HEK293 (cell line): Measurements from ENCODE around the gene AFF3.

ENCODE experiments used
- CTCF ChIA-PET: fragments of 350-600 bp; formaldehyde crosslinking; extraction: SDS; loops from one replicate; lab custom pipeline; 2021; ENCODE audit warnings: antibody characterized with exemption; lab: Yijun Ruan, JAX
- POLR2A ChIA-PET: fragments of 300-600 bp; formaldehyde crosslinking; extraction: SDS; loops from one replicate; lab custom pipeline; 2020; ENCODE audit warnings: antibody characterized with exemption, inconsistent platforms; lab: Yijun Ruan, JAX
- H3K27ac ChIP-seq: fragments of 200-500 bp; sonication (Bioruptor generic); 2 replicates; pipeline ENCODE4 v1.5.1; 2014; ENCODE audit warnings: low read depth, low read length, control low read depth, inconsistent platforms; ENCODE audit errors: extremely low read depth
- H3K36me3 ChIP-seq, 2 experiments: fragments of 200-500 bp in 1 of 2; sonication (Bioruptor generic) in 1 of 2; 1 replicate in 1 of 2; 2 replicates in 1 of 2; pipeline ENCODE4 v1.5.1; 2014 to 2017; ENCODE audit warnings: inconsistent platforms in 2 of 2, low read length in 2 of 2; ENCODE audit not compliant: control insufficient read depth in 2 of 2, insufficient read depth in 1 of 2
- H3K4me1 ChIP-seq: fragments of 200-500 bp; sonication (Bioruptor generic); 2 replicates; pipeline ENCODE4 v1.5.1; 2014; ENCODE audit warnings: mild to moderate bottlenecking, low read length, inconsistent platforms; ENCODE audit not compliant: control insufficient read depth, insufficient read depth
- H3K4me3 ChIP-seq: 2 replicates; pipeline ENCODE4 v1.5.1; 2011; ENCODE audit warnings: low read depth, mild to moderate bottlenecking, control low read depth, low read length, moderate library complexity
- H3K9me3 ChIP-seq: fragments of 200-500 bp; sonication (Bioruptor generic); 2 replicates; pipeline ENCODE4 v1.5.1; 2014; ENCODE audit warnings: low read depth, low read length, inconsistent platforms; ENCODE audit not compliant: control insufficient read depth, insufficient read depth
- MZF1 ChIP-seq: fragments of 450-650 bp; formaldehyde crosslinking; IDR thresholded peaks from 2 replicates; pipeline ENCODE4 v1.5.1; 2017; ENCODE audit warnings: missing biosample characterization, missing genetic modification characterization, borderline replicate concordance
- OSR2 ChIP-seq: fragments of 450-650 bp; formaldehyde crosslinking; IDR thresholded peaks from 2 replicates; pipeline ENCODE4 v1.5.1; 2016; ENCODE audit warnings: missing biosample characterization, missing genetic modification characterization
- PRDM6 ChIP-seq: fragments of 450-650 bp; formaldehyde crosslinking; IDR thresholded peaks from 2 replicates; pipeline ENCODE4 v1.5.1; 2017; ENCODE audit warnings: missing biosample characterization, missing genetic modification characterization
- RBAK ChIP-seq: fragments of 450-650 bp; formaldehyde crosslinking; IDR thresholded peaks from 2 replicates; pipeline ENCODE4 v1.5.1; 2016; ENCODE audit warnings: missing biosample characterization, missing genetic modification characterization
- REPIN1 ChIP-seq: fragments of 450-650 bp; formaldehyde crosslinking; IDR thresholded peaks from 2 replicates; pipeline ENCODE4 v1.5.1; 2017; ENCODE audit warnings: missing biosample characterization, missing genetic modification characterization, low read depth
- SETDB1 ChIP-seq: IDR thresholded peaks from one replicate; pipeline ENCODE4 v1.6.1; 2017; ENCODE audit warnings: mild to moderate bottlenecking, low read length, moderate library complexity, mixed read lengths; ENCODE audit not compliant: insufficient read length
- SP2 ChIP-seq: fragments of 450-650 bp; formaldehyde crosslinking; IDR thresholded peaks from 2 replicates; pipeline ENCODE4 v1.5.1; 2016; ENCODE audit warnings: missing biosample characterization, missing genetic modification characterization
- YY1 ChIP-seq: fragments of 450-650 bp; formaldehyde crosslinking; IDR thresholded peaks from 2 replicates; pipeline ENCODE4 v1.5.1; 2018; ENCODE audit warnings: missing biosample characterization, missing genetic modification characterization
- ZBTB17 ChIP-seq: fragments of 450-650 bp; formaldehyde crosslinking; IDR thresholded peaks from 2 replicates; pipeline ENCODE4 v1.5.1; 2016; ENCODE audit warnings: missing biosample characterization, missing genetic modification characterization
- ZBTB8A ChIP-seq: fragments of 450-650 bp; formaldehyde crosslinking; IDR thresholded peaks from 2 replicates; pipeline ENCODE4 v1.5.1; 2016; ENCODE audit warnings: missing biosample characterization, missing genetic modification characterization
- ZNF10 ChIP-seq: fragments of 450-650 bp; formaldehyde crosslinking; IDR thresholded peaks from 2 replicates; pipeline ENCODE4 v1.5.1; 2017; ENCODE audit warnings: missing biosample characterization, missing genetic modification characterization
- ZNF138 ChIP-seq: fragments of 450-650 bp; formaldehyde crosslinking; IDR thresholded peaks from 2 replicates; pipeline ENCODE4 v1.5.1; 2016; ENCODE audit warnings: missing biosample characterization, missing genetic modification characterization, borderline replicate concordance
- ZNF155 ChIP-seq: fragments of 450-650 bp; formaldehyde crosslinking; IDR thresholded peaks from 2 replicates; pipeline ENCODE4 v1.5.1; 2016; ENCODE audit warnings: missing biosample characterization, missing genetic modification characterization
- ZNF175 ChIP-seq: fragments of 450-650 bp; formaldehyde crosslinking; IDR thresholded peaks from 2 replicates; pipeline ENCODE4 v1.5.1; 2016; ENCODE audit warnings: missing biosample characterization, missing genetic modification characterization
- ZNF18 ChIP-seq: fragments of 450-650 bp; formaldehyde crosslinking; IDR thresholded peaks from 2 replicates; pipeline ENCODE4 v1.5.1; 2016; ENCODE audit warnings: missing biosample characterization, missing genetic modification characterization
- ZNF221 ChIP-seq: fragments of 450-650 bp; formaldehyde crosslinking; IDR thresholded peaks from 2 replicates; pipeline ENCODE4 v1.5.1; 2017; ENCODE audit warnings: missing biosample characterization, missing genetic modification characterization, borderline replicate concordance
- ZNF23 ChIP-seq: fragments of 450-650 bp; formaldehyde crosslinking; IDR thresholded peaks from 2 replicates; pipeline ENCODE4 v1.5.1; 2016; ENCODE audit warnings: missing biosample characterization, missing genetic modification characterization, borderline replicate concordance
- ZNF239 ChIP-seq: fragments of 450-650 bp; formaldehyde crosslinking; IDR thresholded peaks from 2 replicates; pipeline ENCODE4 v1.5.1; 2016; ENCODE audit warnings: missing biosample characterization, missing genetic modification characterization
- ZNF274 ChIP-seq, 2 experiments: fragments of 200-500 bp in 1 of 2; fragments of 450-650 bp in 1 of 2; sonication (Bioruptor generic) in 1 of 2; formaldehyde crosslinking in 1 of 2; IDR thresholded peaks; 2 replicates each; pipeline versions ENCODE4 v1.5.1 to v1.6.1; 2014 to 2016; ENCODE audit warnings: borderline replicate concordance in 1 of 2, inconsistent platforms in 1 of 2, low read length in 1 of 2, missing biosample characterization in 1 of 2, missing genetic modification characterization in 1 of 2
- ZNF311 ChIP-seq: fragments of 450-650 bp; formaldehyde crosslinking; IDR thresholded peaks from 2 replicates; pipeline ENCODE4 v1.5.1; 2017; ENCODE audit warnings: missing biosample characterization, missing genetic modification characterization, borderline replicate concordance
- ZNF366 ChIP-seq: fragments of 450-650 bp; formaldehyde crosslinking; conservative IDR thresholded peaks from 2 replicates; pipeline ENCODE4 v1.5.1; 2016; ENCODE audit warnings: missing biosample characterization, missing genetic modification characterization
- ZNF37A ChIP-seq: fragments of 450-650 bp; IDR thresholded peaks from 2 replicates; pipeline ENCODE4 v1.5.1; 2018; ENCODE audit warnings: missing biosample characterization, missing genetic modification characterization
- ZNF423 ChIP-seq: fragments of 450-650 bp; formaldehyde crosslinking; IDR thresholded peaks from 2 replicates; pipeline ENCODE4 v1.5.1; 2016; ENCODE audit warnings: missing biosample characterization, missing genetic modification characterization
- ZNF510 ChIP-seq: fragments of 450-650 bp; formaldehyde crosslinking; IDR thresholded peaks from 2 replicates; pipeline ENCODE4 v1.5.1; 2018; ENCODE audit warnings: mild to moderate bottlenecking, missing genetic modification characterization, missing biosample characterization; ENCODE audit not compliant: insufficient replicate concordance
- ZNF580 ChIP-seq: fragments of 450-650 bp; formaldehyde crosslinking; IDR thresholded peaks from 2 replicates; pipeline ENCODE4 v1.5.1; 2016; ENCODE audit warnings: missing biosample characterization, missing genetic modification characterization
- ZSCAN30 ChIP-seq: fragments of 450-650 bp; IDR thresholded peaks from 2 replicates; pipeline ENCODE4 v1.5.1; 2018; ENCODE audit warnings: missing biosample characterization, mild to moderate bottlenecking, missing genetic modification characterization, moderate library complexity
- ZXDB ChIP-seq: fragments of 450-650 bp; formaldehyde crosslinking; IDR thresholded peaks from 2 replicates; pipeline ENCODE4 v1.5.1; 2016; ENCODE audit warnings: missing biosample characterization, missing genetic modification characterization
- TF ChIP-seq, protein P1 (sequence below): fragments of 450-650 bp; formaldehyde crosslinking; IDR thresholded peaks from 2 replicates; pipeline ENCODE4 v1.5.1; 2016; ENCODE audit warnings: missing biosample characterization, missing genetic modification characterization
- TF ChIP-seq, protein P2 (sequence below): fragments of 450-650 bp; formaldehyde crosslinking; IDR thresholded peaks from 2 replicates; pipeline ENCODE4 v1.5.1; 2016; ENCODE audit warnings: missing biosample characterization, missing genetic modification characterization, borderline replicate concordance

AFF3 gene

GRCh38 chr2:99984799-99985515 lies 157.4 kb downstream of the AFF3 start (continued):
- TF ChIP-seq ZNF311 (no peak), ZNF239 (tag by site-specific recombination) (no peak), PRDM6 (peak; percentile 82), ZNF23 (no peak), ZNF175 (tag by site-specific recombination) (no peak), ZXDB (tag by site-specific recombination) (no peak), ZNF155 (tag by site-specific recombination) (no peak), ZSCAN30 (tag by site-specific recombination) (no peak), ZNF37A (tag by site-specific recombination) (no peak), REPIN1 (tag by site-specific recombination) (no peak), ZNF10 (tag by site-specific recombination) (no peak), OSR2 (tag by site-specific recombination) (peak; percentile 55; the same call in 1 of the 2 replicates), ZNF221 (tag by site-specific recombination) (no peak), ZNF138 (tag by site-specific recombination) (no peak), YY1 (0 out of 2 replicates have a peak, but pooled peaks have one; percentile 12), ZBTB17 (tag by site-specific recombination) (0 out of 2 replicates have a peak, but pooled peaks have one; percentile 14), ZBTB8A (tag by site-specific recombination) (0 out of 2 replicates have a peak, but pooled peaks have one; percentile 8)
- TF ChIP-seq, protein P1, sequence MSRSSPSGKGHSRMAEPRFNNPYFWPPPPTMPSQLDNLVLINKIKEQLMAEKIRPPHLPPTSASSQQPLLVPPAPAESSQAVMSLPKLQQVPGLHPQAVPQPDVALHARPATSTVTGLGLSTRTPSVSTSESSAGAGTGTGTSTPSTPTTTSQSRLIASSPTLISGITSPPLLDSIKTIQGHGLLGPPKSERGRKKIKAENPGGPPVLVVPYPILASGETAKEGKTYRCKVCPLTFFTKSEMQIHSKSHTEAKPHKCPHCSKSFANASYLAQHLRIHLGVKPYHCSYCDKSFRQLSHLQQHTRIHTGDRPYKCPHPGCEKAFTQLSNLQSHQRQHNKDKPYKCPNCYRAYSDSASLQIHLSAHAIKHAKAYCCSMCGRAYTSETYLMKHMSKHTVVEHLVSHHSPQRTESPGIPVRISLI (tag by site-specific recombination): no peak

GRCh38 chr2:99982744-99983143 lies 159.6 kb downstream of the AFF3 start:
- H3K36me3 ChIP-seq: peaks cover 0 to 3% of the 10 kb centered on the region in 2 experiments; a peak in 2 of 3 replicates
- no peak overlapping the region for H3K27ac ChIP-seq
- ChIA-PET CTCF (no interaction called here), POLR2A (no interaction called here)
- no peaks in the 10 kb centered on the region for H3K9me3 ChIP-seq
- no peak overlapping the region for H3K4me3 ChIP-seq
- no peak for TF ChIP-seq ZNF580 (tag by site-specific recombination)
- TF ChIP-seq, protein P2, sequence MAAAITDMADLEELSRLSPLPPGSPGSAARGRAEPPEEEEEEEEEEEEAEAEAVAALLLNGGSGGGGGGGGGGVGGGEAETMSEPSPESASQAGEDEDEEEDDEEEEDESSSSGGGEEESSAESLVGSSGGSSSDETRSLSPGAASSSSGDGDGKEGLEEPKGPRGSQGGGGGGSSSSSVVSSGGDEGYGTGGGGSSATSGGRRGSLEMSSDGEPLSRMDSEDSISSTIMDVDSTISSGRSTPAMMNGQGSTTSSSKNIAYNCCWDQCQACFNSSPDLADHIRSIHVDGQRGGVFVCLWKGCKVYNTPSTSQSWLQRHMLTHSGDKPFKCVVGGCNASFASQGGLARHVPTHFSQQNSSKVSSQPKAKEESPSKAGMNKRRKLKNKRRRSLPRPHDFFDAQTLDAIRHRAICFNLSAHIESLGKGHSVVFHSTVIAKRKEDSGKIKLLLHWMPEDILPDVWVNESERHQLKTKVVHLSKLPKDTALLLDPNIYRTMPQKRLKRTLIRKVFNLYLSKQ (tag by site-specific recombination): no peak
- no peak for TF ChIP-seq SETDB1
- no peak for TF ChIP-seq ZNF274 (IDR thresholded peaks at IDR 0.05; ENCODE audit: low read length)
- no peak for TF ChIP-seq ZNF274 (tag by site-specific recombination; IDR thresholded peaks at IDR 0.05; ENCODE audit: borderline replicate concordance)
- no peak for TF ChIP-seq ZNF423
- TF ChIP-seq ZNF18 (tag by site-specific recombination): no peak
- no peak for TF ChIP-seq MZF1 (tag by site-specific recombination)
- TF ChIP-seq ZNF366 (tag by site-specific recombination): no peak
- no peak for TF ChIP-seq ZNF510 (tag by site-specific recombination)
- no peak for TF ChIP-seq SP2 (tag by site-specific recombination)
- TF ChIP-seq RBAK (tag by site-specific recombination): no peak
- H3K4me1 ChIP-seq: peaks cover 10% of the 10 kb centered on the region
